Ramos (cell line): ENCODE data around the gene PANK4.

ENCODE experiments used
- in situ Hi-C: fragments of 300-500 bp; cut with MboI; formaldehyde crosslinking; loops from one replicate; pipeline ENCODE4 v1.14.3; 2022; ENCODE audit warnings: low sequenced_read_pairs; ENCODE audit not compliant: unreplicated experiment

The PANK4 gene

DNA sequence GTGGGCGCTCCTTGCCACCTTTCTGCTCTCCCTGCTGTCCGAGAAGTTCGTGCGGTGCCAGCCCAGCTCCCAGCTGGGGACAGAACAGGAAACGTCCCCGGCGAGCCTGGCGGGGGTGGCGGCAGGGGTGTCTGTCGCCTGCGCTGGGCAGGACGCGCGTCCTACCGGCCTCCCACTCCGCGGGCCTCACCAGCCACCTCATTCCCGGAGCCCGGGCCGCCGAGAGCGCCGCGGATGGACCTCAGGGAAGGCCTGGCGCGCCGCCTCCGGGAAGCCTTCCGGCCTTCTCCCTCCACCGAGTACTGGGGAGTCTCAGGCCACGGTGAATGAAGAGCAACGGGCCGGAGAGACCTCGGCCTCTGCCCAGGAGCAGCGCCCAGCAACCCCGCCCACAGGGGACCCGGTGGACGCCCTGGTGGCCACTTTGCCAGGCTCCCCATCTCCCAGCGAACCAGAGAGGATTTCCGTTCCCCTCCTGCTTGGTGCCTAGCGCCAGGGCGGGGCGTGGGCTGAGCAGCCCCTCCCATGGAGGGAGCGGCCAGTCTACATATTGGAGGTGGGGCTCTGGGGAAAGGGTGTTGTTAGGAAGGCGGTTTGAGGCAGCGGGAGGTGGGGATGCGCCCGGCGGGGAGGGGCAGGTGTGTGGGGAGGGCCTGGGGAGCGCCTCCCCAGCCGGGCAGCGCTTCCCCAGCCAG, 20.3 kb upstream of the PANK4 start:
- in situ Hi-C loops, result loop anchor here (5.0 kb wide), 1 partner anchor 134 kb away; the partner anchor contains the start of gene PEX10

DNA sequence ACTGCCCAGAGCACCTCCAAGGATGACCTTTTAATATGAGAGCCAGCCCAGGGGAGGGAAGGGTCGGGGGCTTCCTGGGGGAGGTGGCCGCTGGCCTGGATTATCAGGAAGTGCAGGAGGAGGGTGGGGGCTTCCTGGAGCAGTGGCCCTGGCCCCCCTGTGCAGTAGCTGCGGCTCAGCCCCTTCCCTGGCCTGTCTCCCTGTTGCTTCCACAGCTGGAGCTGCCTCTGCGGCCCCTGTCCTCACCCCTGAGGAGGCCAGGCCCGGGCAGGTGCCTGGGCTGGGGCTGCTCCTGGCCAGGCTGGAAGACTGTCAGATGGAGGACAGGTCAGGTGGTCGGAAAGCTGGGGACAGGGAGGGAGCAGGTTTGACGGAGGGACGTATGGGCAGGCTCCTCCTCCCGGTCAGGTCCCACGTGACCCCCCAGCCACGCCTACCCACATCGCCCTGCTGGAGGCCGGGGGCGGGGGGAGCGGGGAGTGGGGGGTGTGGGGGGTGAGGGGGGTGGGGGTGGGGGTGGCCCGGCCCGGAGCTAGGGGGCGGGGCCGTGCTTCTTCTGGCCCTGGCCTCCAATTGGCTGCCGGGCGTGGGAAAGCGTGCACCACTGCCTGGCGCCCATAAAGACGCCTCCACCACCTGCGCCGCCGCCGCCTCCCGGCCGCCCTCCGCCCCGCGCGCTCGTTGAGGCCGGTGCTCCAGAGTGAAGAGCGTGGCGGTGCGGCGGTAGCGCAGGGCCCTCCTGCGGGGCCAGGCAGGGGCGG, 19.5 kb upstream of the PANK4 start:
- in situ Hi-C loops, result loop anchor here (5.0 kb wide), 1 partner anchor 134 kb away; the partner anchor contains the start of gene PEX10

- in situ Hi-C loops, result loop anchor here (5.0 kb wide), 1 partner anchor 133 kb away; the partner anchor contains the start of gene PEX10
These were observed 18.7 kb upstream of the PANK4 start for GRCh38 chr1:2544875-2545640.

GRCh38 chr1:2544093-2544874, 17.9 kb upstream of the PANK4 start:
- in situ Hi-C loops, result no loop called here

GRCh38 chr1:2543543-2544092, 17.2 kb upstream of the PANK4 start:
- in situ Hi-C loops, result no loop called here

GRCh38 chr1:2542246-2542915, 16.0 kb upstream of the PANK4 start:
- in situ Hi-C loops, result no loop called here

DNA sequence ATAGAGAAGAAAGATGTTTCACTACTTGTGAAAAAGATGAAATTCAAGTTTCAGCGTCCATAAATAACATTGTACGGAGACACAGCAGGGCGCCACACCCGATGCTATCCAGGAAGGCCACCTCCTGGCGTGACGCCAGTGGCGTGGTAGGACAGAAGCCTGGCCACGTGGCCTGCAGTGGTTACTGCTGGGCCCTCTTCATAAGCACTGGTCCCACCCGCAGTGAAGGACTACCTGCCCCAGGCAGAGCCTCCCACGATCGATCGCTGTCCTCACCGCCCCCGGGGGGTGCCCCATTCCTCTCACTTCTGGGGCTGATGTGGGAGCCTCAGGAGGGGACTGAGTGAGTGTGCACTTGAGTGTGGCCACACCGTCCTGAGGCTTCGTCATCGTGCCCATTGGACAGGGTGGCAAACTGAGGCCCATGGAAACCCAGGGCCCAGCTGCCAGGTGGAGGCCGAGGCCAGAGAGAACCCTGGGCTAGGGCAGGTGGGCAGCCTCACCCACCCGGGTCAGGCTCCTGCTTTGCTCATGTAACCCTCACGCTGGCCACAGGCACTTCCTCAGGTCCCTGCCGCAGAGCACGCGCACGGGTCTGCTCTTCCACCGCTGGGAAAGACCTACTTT, 15.3 kb upstream of the PANK4 start:
- in situ Hi-C loops, result no loop called here

DNA sequence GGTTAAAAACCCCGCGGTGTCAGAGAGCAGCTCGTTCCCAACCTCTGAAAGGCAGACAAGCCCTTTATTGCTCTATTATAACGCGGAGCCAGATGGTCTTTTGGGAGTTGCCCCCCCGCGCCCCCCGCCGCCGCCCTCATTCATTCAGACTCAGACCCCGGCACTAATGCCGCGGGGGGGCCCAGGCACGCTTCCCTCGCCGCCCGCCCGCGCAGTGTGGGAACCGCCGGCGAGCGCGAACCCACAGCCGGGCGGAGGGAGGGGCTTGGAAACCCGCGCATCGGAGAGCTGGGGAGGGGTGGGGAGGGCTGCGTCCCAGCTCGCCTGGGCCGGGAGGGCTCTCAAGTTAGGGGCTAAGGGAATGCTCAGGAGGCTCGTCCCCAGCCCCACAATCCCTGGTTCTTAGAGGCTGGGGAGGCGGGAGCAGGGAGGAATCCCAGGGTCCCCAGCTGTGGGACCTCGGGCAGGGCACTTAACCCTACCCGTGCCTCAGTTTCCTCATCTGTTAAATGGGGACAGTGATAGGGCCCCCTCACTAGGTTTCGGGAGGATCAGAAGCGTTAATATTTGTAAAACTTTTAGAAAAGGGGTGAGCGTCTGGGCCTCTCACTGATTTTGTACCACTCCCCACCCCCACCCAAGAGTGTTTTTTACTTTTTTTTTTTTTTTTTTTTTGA, 14.6 kb upstream of the PANK4 start:
- in situ Hi-C loops, result no loop called here

DNA sequence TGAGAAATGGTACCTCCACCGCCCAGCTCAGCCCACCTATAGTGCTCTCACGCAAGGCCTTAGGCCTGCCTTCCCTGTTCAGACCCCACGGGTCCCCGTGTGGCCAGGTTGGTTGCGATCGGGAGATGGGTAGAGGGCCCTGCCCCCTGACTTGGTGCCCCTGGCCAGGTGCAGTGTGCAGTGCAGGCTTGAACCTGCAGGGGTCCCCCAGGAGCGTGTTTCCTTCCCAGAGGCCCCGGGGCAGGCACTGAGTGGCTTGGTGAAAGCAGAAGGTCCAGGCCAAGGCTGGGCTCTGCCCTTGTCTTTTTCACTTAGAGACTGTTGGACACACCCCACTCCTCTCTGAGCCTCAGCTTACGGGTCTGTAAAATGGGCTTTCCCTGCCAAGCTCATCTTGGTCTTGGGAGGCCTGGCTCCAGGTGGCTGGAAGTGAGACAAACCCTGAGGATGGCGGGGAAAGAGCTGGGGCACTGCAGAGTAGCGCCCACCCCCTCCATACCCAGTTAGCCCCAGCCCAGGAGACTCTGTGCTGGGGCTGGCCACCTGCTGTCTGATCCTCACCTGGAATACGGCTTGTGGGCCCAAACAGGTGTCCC, 13.0 kb upstream of the PANK4 start:
- in situ Hi-C loops, result no loop called here

DNA sequence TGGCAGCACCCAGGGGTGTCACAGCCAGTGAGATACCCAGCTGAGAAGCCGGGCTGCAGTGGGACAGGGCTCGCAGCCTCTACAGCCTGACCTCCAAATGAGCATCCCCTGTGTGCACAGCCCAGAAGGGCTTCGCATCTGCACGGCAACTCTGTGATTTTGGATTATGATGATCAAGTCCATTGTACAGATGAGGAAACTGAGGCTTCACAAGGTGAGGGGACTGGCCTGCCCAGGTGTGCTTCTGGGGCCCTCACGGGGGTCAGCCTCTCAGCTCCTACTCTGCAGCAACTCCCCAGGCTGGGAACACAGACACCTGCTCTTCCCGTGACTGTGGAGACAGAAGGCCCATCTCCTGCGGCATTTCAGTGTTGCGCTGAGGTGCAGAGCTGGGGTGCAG, 12.5 kb upstream of the PANK4 start:
- in situ Hi-C loops, result no loop called here

DNA sequence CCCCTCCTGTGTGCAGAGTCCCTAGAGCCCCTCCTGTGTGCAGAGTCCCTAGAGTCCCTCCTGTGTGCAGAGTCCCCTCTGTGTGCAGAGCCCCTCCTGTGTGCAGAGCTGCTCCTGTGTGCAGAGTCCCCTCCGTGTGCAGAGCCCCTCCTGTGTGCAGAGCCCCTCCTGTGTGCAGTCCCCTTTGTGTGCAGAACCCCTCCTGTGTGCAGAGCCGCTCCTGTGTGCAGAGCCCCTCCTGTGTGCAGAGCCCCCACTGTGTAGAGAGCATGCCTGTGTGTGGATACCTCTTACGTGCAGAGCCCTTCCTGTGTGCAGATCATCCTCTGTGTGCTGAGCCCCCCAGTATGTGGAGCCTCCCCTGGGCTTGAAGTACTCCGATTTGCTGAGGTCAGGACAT, 12.0 kb upstream of the PANK4 start:
- in situ Hi-C loops, result no loop called here

DNA sequence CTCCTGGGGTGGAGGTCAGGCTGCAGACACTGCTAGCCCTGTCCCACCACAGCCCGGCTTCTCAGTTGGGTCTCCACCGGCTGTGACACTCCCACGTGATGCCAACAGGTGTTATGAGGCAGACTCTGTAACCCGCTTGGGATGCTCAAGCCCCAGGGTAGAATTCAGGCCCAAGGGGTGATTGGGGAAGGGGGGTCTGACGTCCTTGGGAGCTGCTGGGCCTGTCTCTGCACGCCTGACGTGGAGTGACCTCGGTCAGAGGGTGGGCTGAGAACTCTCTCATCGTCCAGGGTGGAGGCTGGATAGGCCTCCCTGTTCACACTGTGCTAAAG, 11.4 kb upstream of the PANK4 start:
- in situ Hi-C loops, result no loop called here

- in situ Hi-C loops, result no loop called here
These were observed 9.6 kb upstream of the PANK4 start for GRCh38 chr1:2535981-2536380.

- in situ Hi-C loops, result no loop called here
These were observed 9.1 kb upstream of the PANK4 start for GRCh38 chr1:2535455-2535854.

GRCh38 chr1:2534687-2535441, 8.5 kb upstream of the PANK4 start:
- in situ Hi-C loops, result no loop called here

DNA sequence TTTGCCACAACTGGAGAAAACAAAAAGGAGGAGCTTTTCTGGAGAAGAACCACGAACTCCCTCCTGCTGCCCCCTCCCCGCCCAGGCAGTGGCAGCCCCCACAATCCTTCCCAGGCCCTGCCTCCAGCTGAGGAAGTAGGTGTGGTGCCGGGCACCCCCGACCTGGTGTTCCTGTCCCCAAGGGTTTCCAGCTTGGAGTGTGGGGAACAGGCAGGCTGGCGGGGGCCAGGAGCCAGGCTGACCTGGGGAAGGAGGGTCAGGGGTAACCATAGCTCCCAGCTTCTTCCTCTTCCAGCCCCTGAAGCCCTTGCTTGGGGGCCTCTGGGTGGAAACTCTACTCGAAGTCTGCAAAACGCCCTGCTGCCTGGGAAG, 7.9 kb upstream of the PANK4 start:
- in situ Hi-C loops, result no loop called here

DNA sequence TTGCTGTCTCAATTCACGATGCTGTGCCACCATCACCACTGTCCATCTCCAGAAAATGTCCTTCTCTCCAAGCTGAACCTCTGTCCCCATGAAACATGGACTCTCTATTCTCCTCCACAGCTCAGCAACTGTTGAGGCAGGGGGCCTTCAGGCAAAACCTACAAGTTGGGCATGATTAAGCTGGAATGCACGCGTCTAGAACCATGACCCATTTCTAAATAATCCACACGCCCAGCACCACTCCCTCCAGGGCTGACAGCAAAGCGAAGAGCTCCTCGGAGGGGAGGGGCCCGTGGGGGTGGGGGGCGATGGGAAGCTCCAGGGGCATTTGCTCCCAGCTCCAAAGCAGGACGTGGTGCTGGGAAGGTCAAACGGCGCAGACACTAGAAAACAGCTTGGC, 7.0 kb upstream of the PANK4 start:
- in situ Hi-C loops, result no loop called here
